HCT116 (cell line): ENCODE data around the gene RAB21. TPM values are rescaled to one million over a fixed set of nuclear protein-coding genes. Genes with fewer than 3 reads are reported as not detected.

Source experiments
- ATAC-seq: fragments of 200-7000 bp; cut with Tn5 transposase; 2 replicates; pipeline ENCODE4 v1.9.1; 2020; ENCODE audit warnings: mild to moderate bottlenecking, moderate library complexity
- BruUV-seq: library from RNA; stranded (reverse); fragments of 400-500 nt; replicated peaks from 2 replicates; lab custom pipeline; 2021; lab: Mats Ljungman, UMichigan
- CTCF ChIA-PET: fragments of 300-600 bp; sonication (Branson Sonifier 250); formaldehyde crosslinking; loops from one replicate; lab custom pipeline; 2021; ENCODE audit warnings: antibody characterized with exemption; lab: Charles Lee
- POLR2A ChIA-PET: fragments of 300-600, 350-600 bp; sonication (Branson Sonifier 250); formaldehyde crosslinking; loops from one replicate; lab custom pipeline; 2021; ENCODE audit warnings: antibody characterized with exemption; lab: Charles Lee
- RAD21 ChIA-PET, 2 experiments: fragments of 300-600 bp; sonication (Branson Sonifier 250); formaldehyde crosslinking; loops; one replicate each; lab custom pipeline; 2023; ENCODE audit warnings: low total read pairs in 2 of 2; ENCODE audit not compliant: uncharacterized antibody in 2 of 2, unreplicated experiment in 2 of 2, low non-redundant PET in 1 of 2; lab: Charles Lee
- DNase-seq: peaks from one replicate; pipeline ENCODE4 v3.0.0-alpha.2; 2010; ENCODE audit warnings: low read depth, low spot score
- H2AFZ ChIP-seq: fragments of 200-600 bp; shearing (Covaris generic), sonication (generic); 2 replicates; pipeline ENCODE4 v1.6.1; 2017; ENCODE audit warnings: low read depth, mixed run types, mixed read lengths, antibody characterized with exemption, low read length; ENCODE audit not compliant: poor library complexity, severe bottlenecking
- H3K27ac ChIP-seq: 2 replicates; pipeline ENCODE4 v1.5.1; 2012; ENCODE audit warnings: low read depth, low read length
- H3K27me3 ChIP-seq: fragments of 200-600 bp; sonication (generic); 2 replicates; pipeline ENCODE4 v1.6.1; 2016; ENCODE audit warnings: mixed run types, low read length, mixed read lengths; ENCODE audit not compliant: insufficient read depth
- H3K36me3 ChIP-seq, 2 experiments: fragments of 200-500 bp in 1 of 2; fragments of 200-600 bp in 1 of 2; sonication (Bioruptor generic) in 1 of 2; sonication (generic) in 1 of 2; 2 replicates each; pipeline versions ENCODE4 v1.5.1 to v1.6.1; 2014 to 2016; ENCODE audit warnings: low read length in 2 of 2, inconsistent platforms in 1 of 2, mixed read lengths in 1 of 2, mixed run types in 1 of 2; ENCODE audit not compliant: insufficient read depth in 2 of 2, control insufficient read depth in 1 of 2
- H3K4me1 ChIP-seq, 2 experiments: fragments of 200-600 bp in 1 of 2; sonication (generic) in 1 of 2; 2 replicates each; pipeline versions ENCODE4 v1.5.1 to v1.6.1; 2012 to 2017; ENCODE audit warnings: low read length in 2 of 2, inconsistent platforms in 1 of 2, mild to moderate bottlenecking in 1 of 2, mixed read lengths in 1 of 2, mixed run types in 1 of 2, moderate library complexity in 1 of 2; ENCODE audit not compliant: insufficient read depth in 2 of 2, control insufficient read depth in 1 of 2
- H3K4me2 ChIP-seq: fragments of 200-600 bp; sonication (generic); 2 replicates; pipeline ENCODE4 v1.6.1; 2017; ENCODE audit warnings: mixed run types, low read length, mixed read lengths
- H3K4me3 ChIP-seq, 2 experiments: fragments of 200-600 bp in 1 of 2; sonication (generic) in 1 of 2; replicated peaks in 1 of 2; 2 replicates each; pipeline ENCODE4 v1.5.1; 2011 to 2016; ENCODE audit warnings: low read length in 2 of 2, control low read depth in 1 of 2, low read depth in 1 of 2, mild to moderate bottlenecking in 1 of 2, mixed read lengths in 1 of 2, mixed run types in 1 of 2
- H3K79me2 ChIP-seq: fragments of 200-600 bp; sonication (generic); 2 replicates; pipeline ENCODE4 v1.6.1; 2017; ENCODE audit warnings: mild to moderate bottlenecking, mixed run types, low read length, moderate library complexity, mixed read lengths; ENCODE audit not compliant: insufficient read depth
- H3K9ac ChIP-seq: fragments of 200-600 bp; sonication (generic); 2 replicates; pipeline ENCODE4 v1.6.1; 2016; ENCODE audit warnings: low read length, mixed read lengths
- H3K9me2 ChIP-seq: fragments of 200-600 bp; sonication (generic), shearing (Covaris generic); 2 replicates; pipeline ENCODE4 v1.6.1; 2017; ENCODE audit warnings: mixed run types, mild to moderate bottlenecking, moderate library complexity; ENCODE audit not compliant: insufficient read depth
- H3K9me3 ChIP-seq, 2 experiments: fragments of 200-500 bp in 1 of 2; fragments of 200-600 bp in 1 of 2; sonication (Bioruptor generic) in 1 of 2; sonication (generic) in 1 of 2; 2 replicates each; pipeline ENCODE4 v1.6.1; 2014 to 2017; ENCODE audit warnings: low read length in 2 of 2, mixed read lengths in 2 of 2, inconsistent platforms in 1 of 2, low read depth in 1 of 2, mild to moderate bottlenecking in 1 of 2, mixed run types in 1 of 2, moderate library complexity in 1 of 2; ENCODE audit not compliant: control insufficient read depth in 1 of 2, insufficient read depth in 1 of 2
- H4K20me1 ChIP-seq: fragments of 200-600 bp; sonication (generic), shearing (Covaris generic); 2 replicates; pipeline ENCODE4 v1.6.1; 2017; ENCODE audit warnings: mixed run types, mild to moderate bottlenecking, moderate library complexity; ENCODE audit not compliant: insufficient read depth
- EZH2 ChIP-seq: fragments of 200-600 bp; sonication (generic); IDR thresholded peaks from 2 replicates; pipeline ENCODE4 v1.6.1; 2017; ENCODE audit warnings: antibody characterized with exemption, mixed run types
- JUND ChIP-seq: IDR thresholded peaks from 2 replicates; pipeline ENCODE4 v1.6.1; 2012
- POLR2A ChIP-seq: IDR thresholded peaks from 2 replicates; pipeline ENCODE4 v1.7.0; 2011; ENCODE audit warnings: borderline replicate concordance; ENCODE audit not compliant: insufficient read depth, insufficient read length; ENCODE audit errors: extremely low read depth
- RAD21 ChIP-seq: IDR thresholded peaks from 2 replicates; pipeline ENCODE4 v1.6.1; 2012; ENCODE audit warnings: low read depth, mild to moderate bottlenecking
- ZNF274 ChIP-seq: fragments of 200-500 bp; sonication (Bioruptor generic); IDR thresholded peaks from 2 replicates; pipeline ENCODE4 v1.6.1; 2014; ENCODE audit warnings: mild to moderate bottlenecking, low read depth, low read length, inconsistent platforms
- intact Hi-C: fragments of 100-400 bp; cut with micrococcal nuclease; formaldehyde crosslinking; loops from 2 replicates; pipeline ENCODE4 v1.10.0; 2022
- total RNA-seq: library from RNA; stranded (reverse); gene quantifications from one replicate; pipeline ENCODE4 v1.2.1, GENCODE V29; 2021; ENCODE audit not compliant: unreplicated experiment
- TF ChIP-seq, protein P1 (sequence below): IDR thresholded peaks from 2 replicates; pipeline ENCODE4 v1.6.1; 2012; ENCODE audit warnings: low read depth

RAB21 gene
- total RNA-seq, 1 experiment from 2014 or later, result 57.1 TPM

DNA sequence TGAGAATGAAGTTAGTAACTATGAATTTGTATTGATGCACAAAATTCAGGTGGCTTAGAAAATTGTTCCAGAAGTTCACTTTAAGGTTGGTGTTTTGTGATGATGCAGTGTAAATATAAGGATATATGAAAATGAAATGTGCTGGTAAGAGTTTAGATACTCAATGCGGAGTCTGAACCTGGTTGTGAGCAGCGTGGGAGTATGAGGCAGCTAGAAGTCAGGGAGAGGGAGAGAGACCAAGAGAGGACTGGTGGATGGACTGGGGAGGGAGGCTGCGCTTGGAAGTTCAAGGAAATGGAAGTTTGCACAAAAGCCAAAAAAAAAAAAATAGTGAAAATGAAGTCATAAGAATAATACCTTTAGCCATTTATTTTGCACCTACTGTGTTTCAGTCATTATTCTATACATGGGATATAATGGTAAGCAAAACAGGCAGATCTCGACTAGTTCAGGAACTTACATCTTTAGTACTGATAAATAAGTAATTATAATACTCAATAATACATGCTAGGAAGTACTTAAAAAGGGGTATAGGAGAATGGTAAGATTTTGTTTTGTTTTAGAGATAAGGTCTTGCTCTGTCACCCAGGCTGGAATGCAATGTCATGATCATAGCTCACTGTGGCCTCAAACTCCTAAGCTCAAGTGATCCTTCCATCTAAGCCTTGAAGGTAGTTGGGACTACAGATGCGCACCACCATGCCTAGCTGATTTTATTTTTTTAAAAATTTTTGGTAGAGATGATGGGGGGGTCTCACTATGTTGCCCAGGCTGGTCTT lies 10.0 kb upstream of the RAB21 start:
- DNase-seq (no peak), ATAC-seq (no peak)
- H3K36me3 ChIP-seq, result no peaks in the 10 kb centered on the region
- TF ChIP-seq, protein P1, sequence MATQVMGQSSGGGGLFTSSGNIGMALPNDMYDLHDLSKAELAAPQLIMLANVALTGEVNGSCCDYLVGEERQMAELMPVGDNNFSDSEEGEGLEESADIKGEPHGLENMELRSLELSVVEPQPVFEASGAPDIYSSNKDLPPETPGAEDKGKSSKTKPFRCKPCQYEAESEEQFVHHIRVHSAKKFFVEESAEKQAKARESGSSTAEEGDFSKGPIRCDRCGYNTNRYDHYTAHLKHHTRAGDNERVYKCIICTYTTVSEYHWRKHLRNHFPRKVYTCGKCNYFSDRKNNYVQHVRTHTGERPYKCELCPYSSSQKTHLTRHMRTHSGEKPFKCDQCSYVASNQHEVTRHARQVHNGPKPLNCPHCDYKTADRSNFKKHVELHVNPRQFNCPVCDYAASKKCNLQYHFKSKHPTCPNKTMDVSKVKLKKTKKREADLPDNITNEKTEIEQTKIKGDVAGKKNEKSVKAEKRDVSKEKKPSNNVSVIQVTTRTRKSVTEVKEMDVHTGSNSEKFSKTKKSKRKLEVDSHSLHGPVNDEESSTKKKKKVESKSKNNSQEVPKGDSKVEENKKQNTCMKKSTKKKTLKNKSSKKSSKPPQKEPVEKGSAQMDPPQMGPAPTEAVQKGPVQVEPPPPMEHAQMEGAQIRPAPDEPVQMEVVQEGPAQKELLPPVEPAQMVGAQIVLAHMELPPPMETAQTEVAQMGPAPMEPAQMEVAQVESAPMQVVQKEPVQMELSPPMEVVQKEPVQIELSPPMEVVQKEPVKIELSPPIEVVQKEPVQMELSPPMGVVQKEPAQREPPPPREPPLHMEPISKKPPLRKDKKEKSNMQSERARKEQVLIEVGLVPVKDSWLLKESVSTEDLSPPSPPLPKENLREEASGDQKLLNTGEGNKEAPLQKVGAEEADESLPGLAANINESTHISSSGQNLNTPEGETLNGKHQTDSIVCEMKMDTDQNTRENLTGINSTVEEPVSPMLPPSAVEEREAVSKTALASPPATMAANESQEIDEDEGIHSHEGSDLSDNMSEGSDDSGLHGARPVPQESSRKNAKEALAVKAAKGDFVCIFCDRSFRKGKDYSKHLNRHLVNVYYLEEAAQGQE, result no peak
- no peak for TF ChIP-seq ZNF274
- TF ChIP-seq EZH2, result no peak
- TF ChIP-seq JUND, result no peak
- TF ChIP-seq POLR2A, result no peak
- TF ChIP-seq RAD21, result no peak
- ChIA-PET POLR2A (no interaction called here), RAD21 (interaction anchor here in 1 of 2 experiments (0.5 kb wide), 1 partner anchor 860 kb away, joined by 5 read pairs; no protein-coding TSS in a partner anchor), CTCF (interaction anchor here (3.5 kb wide), 1 partner anchor 108 kb away, joined by 39 read pairs; no protein-coding TSS in a partner anchor)
- H3K9me2 ChIP-seq, result no peaks in the 10 kb centered on the region
- no peaks in the 10 kb centered on the region for H3K9me3 ChIP-seq
- no peaks in the 10 kb centered on the region for H3K4me1 ChIP-seq
- H3K27ac ChIP-seq, result no peak overlapping the region
- intact Hi-C loops, result loop anchor here (5.0 to 10.0 kb wide), 2 partner anchors 720 to 1012 kb away; no protein-coding TSS in a partner anchor
- no peak overlapping the region for H3K4me2 ChIP-seq
- peaks cover 7% of the 10 kb centered on the region; the same call in 1 of the 2 replicates for H3K27me3 ChIP-seq
- BruUV-seq, result no TSS peak
- no peak overlapping the region for H3K4me3 ChIP-seq
- no peaks in the 10 kb centered on the region for H3K79me2 ChIP-seq
- H4K20me1 ChIP-seq, result no peaks in the 10 kb centered on the region
- H3K9ac ChIP-seq, result no peak overlapping the region
- H2AFZ ChIP-seq, result no peak overlapping the region
